ENCODE results near the gene ZNF689. TPM values are rescaled to one million over a fixed set of nuclear protein-coding genes. Genes with fewer than 3 reads are reported as not detected.

Gene ZNF689
- total RNA-seq, 1 donor from 2014 or later: 14.6 TPM

DNA sequence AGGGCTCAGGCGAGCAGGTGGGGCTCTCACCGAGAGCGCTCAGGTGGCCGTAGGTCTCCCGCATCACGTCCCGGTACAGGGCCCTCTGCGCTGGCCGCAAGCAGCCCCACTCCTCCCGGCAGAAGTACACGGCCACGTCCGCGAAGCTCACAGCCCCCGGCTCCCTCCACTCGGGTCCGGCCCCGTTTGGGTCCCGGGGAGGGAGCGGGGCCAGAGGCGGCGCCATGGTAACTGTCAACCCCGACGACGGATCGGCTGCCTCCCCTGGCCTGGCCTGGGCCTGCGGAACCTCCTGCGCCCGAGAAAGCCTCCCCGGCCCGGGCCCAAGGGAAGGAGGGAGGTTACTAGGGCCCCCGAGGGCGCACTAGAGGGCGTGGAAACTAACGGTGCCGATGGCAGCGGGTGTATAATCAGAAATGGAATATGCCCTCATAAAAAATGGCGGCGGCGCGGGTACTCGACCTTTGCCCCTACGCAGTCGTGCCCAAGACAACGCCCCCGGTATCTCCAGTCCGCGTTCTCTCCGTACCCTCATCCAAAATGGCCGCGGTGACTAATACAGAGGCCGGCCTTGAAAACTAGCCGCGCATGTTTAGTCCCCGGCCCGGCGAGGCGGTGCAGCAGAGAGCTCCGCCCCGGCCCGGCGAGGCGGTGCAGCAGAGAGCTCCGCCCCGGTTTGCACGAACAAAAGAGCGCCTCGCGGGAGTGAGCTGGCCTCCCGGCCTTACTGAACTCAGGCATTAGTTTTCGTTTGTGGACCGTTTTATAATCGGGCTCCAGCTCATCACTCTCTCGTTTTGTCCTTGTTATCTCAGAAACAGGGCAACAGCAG, 52.0 kb downstream of the ZNF689 start, which contains the start of gene ZNF764:
TSS of gene ZNF764 (minus strand) at position 418 of the 832 bp plus-strand sequence. CDS start at position 226, 192 bp downstream.
- peaks cover 26% of the 10 kb centered on the region for H3K4me1 Mint-ChIP-seq (ENCODE audit: low read depth, unreplicated experiment)
- DNase-seq: peak; percentile 93
- H3K4me3 Mint-ChIP-seq (ENCODE audit: unreplicated experiment): peak within 1 kb of the TSS; percentile 86
- peaks cover 12% of the 10 kb centered on the region for H3K9me3 Mint-ChIP-seq (ENCODE audit: unreplicated experiment)
- TF ChIP-seq, protein P1, sequence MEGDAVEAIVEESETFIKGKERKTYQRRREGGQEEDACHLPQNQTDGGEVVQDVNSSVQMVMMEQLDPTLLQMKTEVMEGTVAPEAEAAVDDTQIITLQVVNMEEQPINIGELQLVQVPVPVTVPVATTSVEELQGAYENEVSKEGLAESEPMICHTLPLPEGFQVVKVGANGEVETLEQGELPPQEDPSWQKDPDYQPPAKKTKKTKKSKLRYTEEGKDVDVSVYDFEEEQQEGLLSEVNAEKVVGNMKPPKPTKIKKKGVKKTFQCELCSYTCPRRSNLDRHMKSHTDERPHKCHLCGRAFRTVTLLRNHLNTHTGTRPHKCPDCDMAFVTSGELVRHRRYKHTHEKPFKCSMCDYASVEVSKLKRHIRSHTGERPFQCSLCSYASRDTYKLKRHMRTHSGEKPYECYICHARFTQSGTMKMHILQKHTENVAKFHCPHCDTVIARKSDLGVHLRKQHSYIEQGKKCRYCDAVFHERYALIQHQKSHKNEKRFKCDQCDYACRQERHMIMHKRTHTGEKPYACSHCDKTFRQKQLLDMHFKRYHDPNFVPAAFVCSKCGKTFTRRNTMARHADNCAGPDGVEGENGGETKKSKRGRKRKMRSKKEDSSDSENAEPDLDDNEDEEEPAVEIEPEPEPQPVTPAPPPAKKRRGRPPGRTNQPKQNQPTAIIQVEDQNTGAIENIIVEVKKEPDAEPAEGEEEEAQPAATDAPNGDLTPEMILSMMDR (IDR thresholded peaks at IDR 0.05; ENCODE audit: partially characterized antibody, unreplicated experiment): no peak
- peak within 1 kb of the TSS; percentile 99 for H3K27ac Mint-ChIP-seq (ENCODE audit: unreplicated experiment)
- peaks cover 12% of the 10 kb centered on the region for H3K27me3 Mint-ChIP-seq (ENCODE audit: unreplicated experiment)
- peaks cover 11% of the 10 kb centered on the region for H3K36me3 Mint-ChIP-seq (ENCODE audit: unreplicated experiment)

DNA sequence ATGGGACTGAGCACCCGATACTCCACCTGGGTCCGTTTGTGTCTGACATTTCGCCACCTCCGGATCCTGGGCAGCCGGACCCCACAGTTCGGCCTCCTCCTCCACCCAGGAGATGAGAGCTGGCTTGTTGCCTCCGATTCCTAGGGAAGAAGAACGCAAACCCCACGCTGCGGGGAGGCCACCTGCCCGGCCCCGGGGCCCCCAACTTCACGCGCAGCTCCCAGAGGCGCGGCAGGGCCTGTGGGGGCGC, 52.6 kb downstream of the ZNF689 start:
- peaks cover 12% of the 10 kb centered on the region for H3K9me3 Mint-ChIP-seq (ENCODE audit: unreplicated experiment)
- peak overlapping the region; percentile 92 for H3K27ac Mint-ChIP-seq (ENCODE audit: unreplicated experiment)
- H3K36me3 Mint-ChIP-seq (ENCODE audit: unreplicated experiment): peaks cover 11% of the 10 kb centered on the region
- H3K27me3 Mint-ChIP-seq (ENCODE audit: unreplicated experiment): peaks cover 11% of the 10 kb centered on the region
- no peak for DNase-seq
- peaks cover 26% of the 10 kb centered on the region for H3K4me1 Mint-ChIP-seq (ENCODE audit: low read depth, unreplicated experiment)
- TF ChIP-seq, protein P1 (IDR thresholded peaks at IDR 0.05; ENCODE audit: partially characterized antibody, unreplicated experiment): no peak
- peak overlapping the region; percentile 86 for H3K4me3 Mint-ChIP-seq (ENCODE audit: unreplicated experiment)

DNA sequence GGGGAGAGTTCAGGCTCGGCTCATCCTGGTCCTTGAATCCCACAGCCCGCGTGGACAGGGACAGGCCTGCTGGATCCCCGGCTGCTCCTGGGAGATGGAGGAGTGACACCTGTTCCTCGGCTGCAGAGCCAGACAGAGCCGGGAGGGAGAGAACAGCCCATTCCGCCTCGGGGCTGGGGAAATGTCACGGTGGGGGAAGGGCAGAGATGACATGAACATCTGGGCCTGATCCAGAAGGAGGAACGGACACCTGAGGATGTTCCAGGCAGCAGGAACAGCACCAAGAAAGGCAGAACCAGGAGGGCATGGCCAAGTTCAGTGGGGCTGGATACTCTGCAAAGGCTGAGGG, 54.1 kb downstream of the ZNF689 start:
- TF ChIP-seq, protein P1 (IDR thresholded peaks at IDR 0.05; ENCODE audit: partially characterized antibody, unreplicated experiment): no peak
- H3K9me3 Mint-ChIP-seq (ENCODE audit: unreplicated experiment): peaks cover 12% of the 10 kb centered on the region
- H3K36me3 Mint-ChIP-seq (ENCODE audit: unreplicated experiment): peaks cover 11% of the 10 kb centered on the region
- peaks cover 25% of the 10 kb centered on the region for H3K4me1 Mint-ChIP-seq (ENCODE audit: low read depth, unreplicated experiment)
- DNase-seq: peak; percentile 67
- H3K4me3 Mint-ChIP-seq (ENCODE audit: unreplicated experiment): peak overlapping the region; percentile 95
- H3K27me3 Mint-ChIP-seq (ENCODE audit: unreplicated experiment): peaks cover 11% of the 10 kb centered on the region
- H3K27ac Mint-ChIP-seq (ENCODE audit: unreplicated experiment): peak overlapping the region; percentile 98

DNA sequence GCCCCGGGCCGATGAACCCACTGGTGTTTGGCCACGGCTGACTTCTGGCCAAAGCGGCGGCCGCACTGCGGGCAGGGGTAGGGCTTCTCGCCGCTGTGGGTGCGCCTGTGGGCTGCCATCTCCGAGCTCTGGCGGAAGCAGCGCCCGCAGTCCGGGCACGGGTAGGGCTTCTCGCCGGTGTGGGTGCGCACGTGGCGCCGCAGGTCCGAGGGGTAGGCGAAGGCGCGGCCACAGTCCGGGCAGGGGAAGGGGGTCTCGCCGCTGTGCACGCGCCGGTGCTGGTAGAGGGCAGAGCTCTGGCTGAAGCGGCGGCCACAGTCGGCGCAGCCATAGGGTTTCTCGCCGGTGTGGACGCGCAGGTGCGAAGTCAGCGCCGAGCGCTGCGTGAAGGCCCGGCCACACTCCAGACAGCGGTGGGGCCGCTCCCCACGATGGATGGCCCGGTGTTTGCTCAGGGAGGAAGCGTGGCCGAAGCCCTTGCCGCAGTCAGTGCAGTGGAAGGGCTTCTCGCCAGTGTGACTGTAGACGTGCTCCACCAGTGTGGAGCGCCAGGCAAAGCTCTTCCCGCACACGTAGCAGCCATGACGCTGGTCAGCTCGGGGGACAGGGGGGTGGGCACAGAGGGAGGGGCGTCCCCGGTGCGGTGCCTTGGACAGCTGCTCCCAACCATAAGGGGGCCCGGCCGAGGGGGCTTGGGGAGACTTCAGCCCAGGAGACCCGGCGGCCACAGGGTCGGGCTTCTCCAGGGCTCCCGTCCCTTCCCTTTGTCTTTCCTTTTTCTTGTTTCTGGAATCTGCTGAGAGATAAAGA, 54.7 kb downstream of the ZNF689 start:
- H3K9me3 Mint-ChIP-seq (ENCODE audit: unreplicated experiment): peaks cover 10% of the 10 kb centered on the region
- TF ChIP-seq, protein P1 (IDR thresholded peaks at IDR 0.05; ENCODE audit: partially characterized antibody, unreplicated experiment): no peak
- no peak for DNase-seq
- peak overlapping the region; percentile 98 for H3K27ac Mint-ChIP-seq (ENCODE audit: unreplicated experiment)
- H3K4me1 Mint-ChIP-seq (ENCODE audit: low read depth, unreplicated experiment): peaks cover 23% of the 10 kb centered on the region
- H3K4me3 Mint-ChIP-seq (ENCODE audit: unreplicated experiment): peak overlapping the region; percentile 95
- peaks cover 11% of the 10 kb centered on the region for H3K36me3 Mint-ChIP-seq (ENCODE audit: unreplicated experiment)
- H3K27me3 Mint-ChIP-seq (ENCODE audit: unreplicated experiment): peaks cover 11% of the 10 kb centered on the region
